ENCODE data around the gene SMIM13. TPM values are rescaled to one million over a fixed set of nuclear protein-coding genes. Genes with fewer than 3 reads are reported as not detected.
A peak's percentile ranks its signal among the peaks of the same experiment; 100 is the strongest.

SMIM13 gene
- total RNA-seq, 2 donors from 2014 or later: 4.4 to 7.2 TPM

- Histone ChIP-seq H3K4me1 (replicated peaks) (peaks cover 6% of the 10 kb centered on the region), H3K9me3 (no peaks in the 10 kb centered on the region), H3K36me3 (peaks cover 5 to 21% of the 10 kb centered on the region in 2 donors), H3K27ac (peak overlapping the region; percentile 56 to 58), H3K4me3 (no peak overlapping the region), H3K27me3 (replicated peaks; ENCODE audit: insufficient read depth) (no peaks in the 10 kb centered on the region)
- TF ChIP-seq CTCF (IDR thresholded peaks at IDR 0.05) (no peak), POLR2A (IDR thresholded peaks at IDR 0.05) (no peak), POLR2AphosphoS5 (IDR thresholded peaks at IDR 0.05) (no peak)
- DNase-seq (ENCODE audit: low spot score): no peak
- intact Hi-C loops (cut with DNase I): no loop called here
- WGBS: 82% methylated on average over 6 of the region's 6 CpGs
These were observed 93.7 kb downstream of the SMIM13 start for GRCh38 chr6:11187301-11187700.

Small RNA genes within 50 kb of the gene (small RNA-seq; reads per million reads assigned to genes)
- 0 reads per million in 2 donors for gene AL136139.1

Other genes with a start within 250 kb of the SMIM13 start
- gene GCM2, start 211.8 kb upstream of the SMIM13 start, total RNA-seq: not detected
- gene SYCP2L, start 206.8 kb upstream of the SMIM13 start, total RNA-seq: 1 to 10 TPM in 1 of 2 donors, under 1 TPM in 1; 0.46 to 3.7 TPM
- gene ELOVL2, start 49.5 kb upstream of the SMIM13 start, total RNA-seq: 10 to 100 TPM; 15.5 to 17.9 TPM
- not detected for gene ERVFRD-1, start 17.9 kb downstream of the SMIM13 start, total RNA-seq
- gene NEDD9, start 138.8 kb downstream of the SMIM13 start, total RNA-seq: 10 to 100 TPM; 51.1 to 72.1 TPM